Measurements from ENCODE around the gene WDR82.

WDR82 gene

DNA sequence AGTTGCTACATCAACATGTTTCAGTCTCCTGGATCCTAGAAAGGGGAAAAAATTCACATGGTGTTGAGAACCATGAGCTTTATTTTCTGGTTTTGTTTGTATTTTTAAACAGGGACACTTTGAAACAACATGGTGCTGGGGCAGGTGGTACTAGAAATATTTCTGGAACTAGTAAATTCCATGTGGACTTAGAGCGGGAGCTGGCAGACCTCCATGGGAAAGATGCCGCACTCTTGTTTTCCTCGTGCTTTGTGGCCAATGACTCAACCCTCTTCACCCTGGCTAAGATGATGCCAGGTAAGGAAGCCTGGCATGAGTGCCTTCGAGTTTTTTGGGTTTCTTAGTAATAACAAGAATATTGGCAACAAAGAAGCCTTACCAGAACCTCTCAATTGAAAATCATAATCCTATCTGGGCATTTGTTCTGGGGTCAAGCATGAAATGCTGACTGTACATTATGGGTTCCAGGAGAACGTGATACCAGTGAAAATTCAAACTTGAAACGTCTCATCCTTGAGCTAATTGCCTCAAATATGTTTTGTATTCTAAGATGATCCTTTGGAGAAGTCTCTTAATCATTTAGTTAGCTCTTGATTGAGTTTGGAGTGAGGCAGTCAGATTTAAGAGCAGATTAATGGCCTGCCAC is 72.6 kb downstream of the WDR82 start:
- H3K4me3 ChIP-seq (replicated peaks in 1 of 2; ENCODE audit: low read depth in 2 of 2, low read length in 2 of 2), result no peak overlapping the region
- no peak for DNase-seq (ENCODE audit: low read depth in 2 of 2)
- TF ChIP-seq CTCF (IDR thresholded peaks at IDR 0.05; ENCODE audit: low read depth, low read length), result no peak
